DMS153 treated with DMSO at 0.1 percent for 48 hours (cell line): ENCODE measurements around the gene SH3BGRL3.
"Not testable (repeated sequence)": the region's sequence is repeated elsewhere in the genome, so short reads cannot be mapped to it uniquely, and the experiment has no call there.

Experiments
- DNase-seq: peaks from one replicate; lab custom pipeline; 2025; ENCODE audit not compliant: unreplicated experiment; lab: John Stamatoyannopoulos, UW

SH3BGRL3 gene

GRCh38 chr1:26315874-26316850, 36.3 kb downstream of the SH3BGRL3 start:
- DNase-seq, result no peak

- no peak for DNase-seq
Measured at GRCh38 chr1:26317146-26317545, 37.3 kb downstream of the SH3BGRL3 start.

GRCh38 chr1:26317612-26318337, 37.9 kb downstream of the SH3BGRL3 start, which contains the start of gene CD52:
CD52 (plus strand) TSS chr1:26317958; CDS start chr1:26318018, 60 bp downstream.
- no peak for DNase-seq

GRCh38 chr1:26318338-26319064, 38.6 kb downstream of the SH3BGRL3 start:
- DNase-seq, result no peak

GRCh38 chr1:26320896-26321295, 41.0 kb downstream of the SH3BGRL3 start:
- no peak for DNase-seq

GRCh38 chr1:26321315-26322041, 41.6 kb downstream of the SH3BGRL3 start:
- peak; percentile 69 for DNase-seq

GRCh38 chr1:26322042-26322331, 42.1 kb downstream of the SH3BGRL3 start:
- no peak for DNase-seq

GRCh38 chr1:26323382-26323781, 43.5 kb downstream of the SH3BGRL3 start:
- no peak for DNase-seq

GRCh38 chr1:26324550-26324949, 44.7 kb downstream of the SH3BGRL3 start:
- DNase-seq, result no peak

GRCh38 chr1:26327956-26328362, 48.1 kb downstream of the SH3BGRL3 start:
- peak; percentile 71 for DNase-seq

- no peak for DNase-seq
Measured at GRCh38 chr1:26328597-26328996, 48.7 kb downstream of the SH3BGRL3 start.

- DNase-seq, result not testable (repeated sequence)
Measured at GRCh38 chr1:26329380-26329779, 49.5 kb downstream of the SH3BGRL3 start.

- no peak for DNase-seq
Measured at GRCh38 chr1:26330276-26330675, 50.4 kb downstream of the SH3BGRL3 start.
